ENCODE measurements around the gene CLIP1.
"Not testable (repeated sequence)": the region's sequence is repeated elsewhere in the genome, so short reads cannot be mapped to it uniquely, and the experiment has no call there.

CLIP1 gene

DNA sequence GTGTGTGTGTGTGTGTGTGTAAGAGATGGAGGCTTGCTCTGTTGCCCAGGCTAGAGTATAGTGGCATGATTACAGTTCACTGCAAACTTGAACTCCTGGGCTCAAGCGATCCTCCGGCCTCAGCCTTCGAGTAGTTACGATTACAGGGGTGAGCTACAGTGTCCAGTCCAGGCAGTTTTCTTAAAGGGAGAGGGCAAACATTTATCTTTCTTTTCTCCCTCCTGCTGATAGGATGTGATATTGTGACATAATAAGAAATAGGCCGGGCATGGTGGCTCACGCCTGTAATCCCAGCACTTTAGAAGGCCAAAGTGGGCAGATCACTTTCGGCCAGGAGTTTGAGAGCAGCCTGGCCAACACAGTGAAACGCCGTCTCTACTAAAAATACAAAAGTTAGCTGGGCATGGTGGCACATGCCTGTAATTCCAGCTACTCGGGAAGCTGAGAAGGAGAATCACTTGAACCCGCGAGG is 31.8 kb upstream of the CLIP1 start:
- H3K27ac Mint-ChIP-seq, result peak overlapping the region; percentile 95 to 97
- H3K4me3 Mint-ChIP-seq, result peak overlapping the region in 1 of 2 donors; percentile 62
- no peak for DNase-seq
- H3K4me1 Mint-ChIP-seq (ENCODE audit: low read depth in 2 of 2), result peaks cover 21 to 24% of the 10 kb centered on the region in 2 donors
- H3K36me3 Mint-ChIP-seq (ENCODE audit: insufficient read depth), result peaks cover 14% of the 10 kb centered on the region
- H3K27me3 Mint-ChIP-seq, result no peaks in the 10 kb centered on the region
- no peaks in the 10 kb centered on the region for H3K9me3 Mint-ChIP-seq
- ATAC-seq (replicated peaks), result no peak

- Mint-ChIP-seq H3K27me3 (no peaks in the 10 kb centered on the region), H3K36me3 (ENCODE audit: insufficient read depth) (peaks cover 14% of the 10 kb centered on the region), H3K4me1 (ENCODE audit: low read depth in 2 of 2) (peaks cover 19 to 24% of the 10 kb centered on the region in 2 donors), H3K27ac (peak overlapping the region; percentile 95 to 97), H3K4me3 (peak overlapping the region; percentile 62 to 78), H3K9me3 (no peaks in the 10 kb centered on the region)
- DNase-seq (no peak), ATAC-seq (replicated peaks) (peak; percentile 2)
Observed at GRCh38 chr12:122452701-122453285, 30.3 kb upstream of the CLIP1 start.

- H3K4me1 Mint-ChIP-seq (ENCODE audit: low read depth in 2 of 2), result peaks cover 15 to 19% of the 10 kb centered on the region in 2 donors
- peaks cover 0 to 9% of the 10 kb centered on the region in 2 donors for H3K27me3 Mint-ChIP-seq
- peaks cover 12% of the 10 kb centered on the region for H3K36me3 Mint-ChIP-seq (ENCODE audit: insufficient read depth)
- no peak overlapping the region for H3K4me3 Mint-ChIP-seq
- H3K27ac Mint-ChIP-seq, result no peak overlapping the region
- DNase-seq (no peak), ATAC-seq (replicated peaks) (no peak)
- H3K9me3 Mint-ChIP-seq, result no peaks in the 10 kb centered on the region
Observed at GRCh38 chr12:122449317-122449716, 26.8 kb upstream of the CLIP1 start.

DNA sequence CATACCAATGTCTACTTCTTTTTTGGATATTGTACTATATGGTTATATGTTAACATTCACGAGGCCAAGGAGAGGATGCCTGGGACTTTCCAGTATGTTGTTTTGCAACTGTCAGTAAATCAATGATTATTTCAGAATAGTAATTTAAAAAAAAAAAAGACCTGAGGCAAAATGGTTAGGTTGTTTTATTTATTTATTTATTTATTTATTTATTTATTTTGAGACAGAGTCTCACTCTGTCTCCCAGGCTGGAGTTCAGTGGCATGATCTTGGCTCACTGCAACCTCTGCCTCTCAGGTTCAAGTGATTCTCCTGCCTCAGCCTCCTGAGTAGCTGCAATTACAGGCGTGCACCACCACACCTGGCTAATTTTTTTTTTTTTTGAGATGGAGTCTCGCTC is 25.4 kb upstream of the CLIP1 start:
- not testable (repeated sequence) for ATAC-seq (replicated peaks); H3K27ac Mint-ChIP-seq

GRCh38 chr12:122446390-122446789 is 23.9 kb upstream of the CLIP1 start:
- not testable (repeated sequence) for H3K36me3 Mint-ChIP-seq (ENCODE audit: insufficient read depth); H3K27ac Mint-ChIP-seq; H3K9me3 Mint-ChIP-seq; DNase-seq; ATAC-seq (replicated peaks); H3K4me3 Mint-ChIP-seq; H3K27me3 Mint-ChIP-seq; H3K4me1 Mint-ChIP-seq (ENCODE audit: low read depth in 2 of 2)

More for the DNA sequence above, 25.4 kb upstream of the CLIP1 start:
- not testable (repeated sequence) for H3K27me3 Mint-ChIP-seq; H3K9me3 Mint-ChIP-seq; H3K4me3 Mint-ChIP-seq; H3K4me1 Mint-ChIP-seq (ENCODE audit: low read depth in 2 of 2); H3K36me3 Mint-ChIP-seq (ENCODE audit: insufficient read depth); DNase-seq

DNA sequence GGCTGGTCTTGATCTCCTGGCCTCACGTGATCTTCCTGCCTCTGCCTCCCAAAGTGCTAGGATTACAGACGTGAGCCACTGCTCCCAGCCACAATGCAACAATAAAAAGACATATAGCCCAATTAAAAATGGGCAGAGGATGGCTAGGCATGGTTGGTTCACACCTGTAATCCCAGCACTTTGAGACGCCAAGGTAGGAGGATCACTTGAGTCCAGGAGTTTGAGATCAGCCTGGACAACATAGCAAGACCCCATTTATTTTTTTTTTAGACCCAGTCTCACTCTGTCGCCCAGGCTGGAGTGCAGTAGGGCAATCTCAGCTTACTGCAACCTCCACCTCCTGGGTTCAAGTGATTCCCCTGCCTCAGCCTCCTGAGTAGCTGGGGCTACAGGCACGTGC is 21.6 kb upstream of the CLIP1 start:
- H3K36me3 Mint-ChIP-seq (ENCODE audit: insufficient read depth); H3K4me3 Mint-ChIP-seq; H3K9me3 Mint-ChIP-seq; H3K27ac Mint-ChIP-seq; DNase-seq; H3K27me3 Mint-ChIP-seq; ATAC-seq (replicated peaks); H3K4me1 Mint-ChIP-seq (ENCODE audit: low read depth in 2 of 2): not testable (repeated sequence)

GRCh38 chr12:122438822-122439221 is 16.4 kb upstream of the CLIP1 start:
- not testable (repeated sequence) for H3K4me1 Mint-ChIP-seq (ENCODE audit: low read depth in 2 of 2); H3K4me3 Mint-ChIP-seq; ATAC-seq (replicated peaks); H3K27ac Mint-ChIP-seq; DNase-seq; H3K9me3 Mint-ChIP-seq; H3K27me3 Mint-ChIP-seq; H3K36me3 Mint-ChIP-seq (ENCODE audit: insufficient read depth)

DNA sequence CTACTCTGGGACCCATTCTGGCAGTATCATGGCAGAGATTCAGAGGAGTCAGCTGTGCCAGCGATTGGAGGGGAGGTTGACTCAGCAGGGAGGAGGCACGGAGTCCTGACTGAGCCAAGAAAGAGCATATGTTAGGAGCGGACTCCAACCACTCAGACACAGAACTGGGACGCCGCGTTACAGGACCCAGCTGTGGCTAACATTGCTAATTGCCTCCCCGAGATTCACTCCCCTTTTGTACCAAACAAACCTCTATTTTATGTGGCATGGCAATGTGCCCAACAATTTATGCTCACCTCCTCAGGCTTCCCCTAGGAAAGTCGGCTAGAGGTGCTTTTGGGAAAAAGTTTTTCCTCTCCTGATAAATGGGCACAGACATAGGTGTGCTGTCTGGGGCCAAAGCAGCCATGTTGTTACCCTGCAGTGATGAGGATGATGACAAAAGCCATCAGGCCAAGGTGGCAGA is 15.2 kb upstream of the CLIP1 start:
- Mint-ChIP-seq H3K27ac (no peak overlapping the region), H3K36me3 (ENCODE audit: insufficient read depth) (no peaks in the 10 kb centered on the region), H3K27me3 (no peaks in the 10 kb centered on the region), H3K4me3 (no peak overlapping the region), H3K4me1 (ENCODE audit: low read depth in 2 of 2) (no peaks in the 10 kb centered on the region), H3K9me3 (no peaks in the 10 kb centered on the region)
- ATAC-seq (replicated peaks) (no peak), DNase-seq (no peak)

DNA sequence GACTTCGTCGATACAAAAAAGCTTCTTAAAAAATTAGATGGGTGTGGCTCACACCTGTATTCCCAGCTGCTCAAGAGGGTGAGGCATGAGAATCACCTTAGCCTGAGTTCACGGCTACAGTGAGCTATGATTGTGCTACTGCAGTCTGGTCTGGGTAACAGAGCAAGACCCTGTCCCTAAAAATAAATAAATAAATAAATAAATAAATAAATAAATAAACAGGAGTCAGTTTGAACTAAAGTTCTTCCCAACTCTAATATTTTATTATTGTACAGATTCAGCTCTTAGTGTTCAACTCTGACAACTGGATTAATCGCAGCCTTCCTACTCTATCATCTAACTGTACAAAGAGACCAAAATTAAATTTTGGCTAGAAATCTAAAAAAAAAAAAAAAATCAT is 12.7 kb upstream of the CLIP1 start:
- no peaks in the 10 kb centered on the region for H3K9me3 Mint-ChIP-seq
- ATAC-seq (replicated peaks) (no peak), DNase-seq (no peak)
- H3K27me3 Mint-ChIP-seq, result no peaks in the 10 kb centered on the region
- H3K36me3 Mint-ChIP-seq (ENCODE audit: insufficient read depth), result no peaks in the 10 kb centered on the region
- H3K27ac Mint-ChIP-seq, result no peak overlapping the region
- no peak overlapping the region for H3K4me3 Mint-ChIP-seq
- no peaks in the 10 kb centered on the region for H3K4me1 Mint-ChIP-seq (ENCODE audit: low read depth in 2 of 2)

- not testable (repeated sequence) for DNase-seq; H3K4me3 Mint-ChIP-seq; H3K4me1 Mint-ChIP-seq (ENCODE audit: low read depth in 2 of 2); H3K36me3 Mint-ChIP-seq (ENCODE audit: insufficient read depth); H3K27ac Mint-ChIP-seq; ATAC-seq (replicated peaks); H3K9me3 Mint-ChIP-seq; H3K27me3 Mint-ChIP-seq
Observed at GRCh38 chr12:122429043-122429442, 6.6 kb upstream of the CLIP1 start.

DNA sequence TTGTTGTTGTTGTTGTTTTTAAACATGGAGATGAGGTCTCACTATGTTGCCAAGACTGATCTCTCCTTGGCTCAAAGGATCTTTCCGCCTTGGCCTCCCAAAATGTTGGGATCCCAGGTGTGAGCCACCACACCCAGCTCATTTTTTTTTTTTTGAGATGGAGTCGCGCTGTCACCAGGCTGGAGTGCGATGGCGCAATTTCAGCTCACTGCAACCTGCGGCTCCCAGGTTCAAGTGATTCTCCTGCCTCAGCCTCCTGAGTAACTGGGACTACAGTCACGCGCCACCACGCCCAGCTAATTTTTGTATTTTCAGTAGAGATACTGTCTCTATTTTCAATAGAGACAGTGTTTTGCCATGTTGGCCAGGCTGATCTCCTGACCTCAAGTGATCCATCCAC is 4.9 kb upstream of the CLIP1 start:
- Mint-ChIP-seq H3K36me3 (ENCODE audit: insufficient read depth) (peaks cover 4% of the 10 kb centered on the region), H3K4me1 (ENCODE audit: low read depth in 2 of 2) (peaks cover 8 to 11% of the 10 kb centered on the region in 2 donors), H3K9me3 (no peaks in the 10 kb centered on the region), H3K4me3 (no peak overlapping the region), H3K27ac (no peak overlapping the region), H3K27me3 (no peaks in the 10 kb centered on the region)
- ATAC-seq (replicated peaks) (no peak), DNase-seq (no peak)

- H3K4me1 Mint-ChIP-seq (ENCODE audit: low read depth in 2 of 2), result peaks cover 14 to 20% of the 10 kb centered on the region in 2 donors
- peak overlapping the region; percentile 88 for H3K27ac Mint-ChIP-seq
- peak overlapping the region; percentile 85 to 89 for H3K4me3 Mint-ChIP-seq
- H3K9me3 Mint-ChIP-seq, result no peaks in the 10 kb centered on the region
- DNase-seq, result no peak
- H3K27me3 Mint-ChIP-seq, result no peaks in the 10 kb centered on the region
- H3K36me3 Mint-ChIP-seq (ENCODE audit: insufficient read depth), result peaks cover 4% of the 10 kb centered on the region
- no peak for ATAC-seq (replicated peaks)
Observed at GRCh38 chr12:122423258-122424165, 1.0 kb upstream of the CLIP1 start.

DNA sequence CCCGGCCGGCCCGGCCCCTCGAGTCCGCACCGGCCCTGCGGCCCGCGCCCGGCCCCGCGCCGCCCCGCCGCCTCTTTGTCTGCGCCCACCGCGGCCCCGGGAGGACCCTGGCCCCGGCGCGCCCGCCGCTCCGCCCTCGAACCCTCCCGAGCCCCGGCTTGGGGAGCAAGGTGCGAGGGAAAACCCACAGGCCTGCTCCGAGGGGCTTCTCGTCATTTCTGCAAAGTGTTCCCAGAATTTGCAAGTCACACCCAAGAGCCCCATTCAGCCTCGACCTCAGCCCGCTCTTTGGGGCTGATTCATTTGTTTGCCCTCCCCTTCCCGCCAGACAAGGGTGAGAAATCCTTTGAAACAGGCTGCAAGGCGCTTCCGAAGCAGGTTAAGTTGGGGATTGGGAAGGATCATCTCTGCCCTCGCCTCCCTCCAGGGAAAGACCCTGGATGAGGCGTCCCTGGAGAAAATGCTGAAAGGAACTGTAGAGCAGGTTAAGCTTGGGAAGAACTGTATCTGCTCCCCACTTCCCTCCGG is 325 bp upstream of the CLIP1 start:
- Mint-ChIP-seq H3K4me1 (ENCODE audit: low read depth in 2 of 2) (peaks cover 20 to 27% of the 10 kb centered on the region in 2 donors), H3K36me3 (ENCODE audit: insufficient read depth) (peaks cover 4% of the 10 kb centered on the region), H3K27ac (peak overlapping the region; percentile 88), H3K4me3 (peak overlapping the region; percentile 85 to 89), H3K27me3 (no peaks in the 10 kb centered on the region), H3K9me3 (no peaks in the 10 kb centered on the region)
- DNase-seq (peak in 1 of 3 experiments; percentile 15), ATAC-seq (replicated peaks) (peak; percentile 6)

Data from effector memory CD8-positive, alpha-beta T cell (primary cell).